ENCODE data around the gene LGALS9.
"Not testable (repeated sequence)": the region's sequence is repeated elsewhere in the genome, so short reads cannot be mapped to it uniquely, and the experiment has no call there.

The LGALS9 gene

GRCh38 chr17:27603880-27604794 is 26.9 kb upstream of the LGALS9 start:
- DNase-seq = no peak

- no peak for DNase-seq
These were observed 25.6 kb upstream of the LGALS9 start for GRCh38 chr17:27605409-27605808.

DNA sequence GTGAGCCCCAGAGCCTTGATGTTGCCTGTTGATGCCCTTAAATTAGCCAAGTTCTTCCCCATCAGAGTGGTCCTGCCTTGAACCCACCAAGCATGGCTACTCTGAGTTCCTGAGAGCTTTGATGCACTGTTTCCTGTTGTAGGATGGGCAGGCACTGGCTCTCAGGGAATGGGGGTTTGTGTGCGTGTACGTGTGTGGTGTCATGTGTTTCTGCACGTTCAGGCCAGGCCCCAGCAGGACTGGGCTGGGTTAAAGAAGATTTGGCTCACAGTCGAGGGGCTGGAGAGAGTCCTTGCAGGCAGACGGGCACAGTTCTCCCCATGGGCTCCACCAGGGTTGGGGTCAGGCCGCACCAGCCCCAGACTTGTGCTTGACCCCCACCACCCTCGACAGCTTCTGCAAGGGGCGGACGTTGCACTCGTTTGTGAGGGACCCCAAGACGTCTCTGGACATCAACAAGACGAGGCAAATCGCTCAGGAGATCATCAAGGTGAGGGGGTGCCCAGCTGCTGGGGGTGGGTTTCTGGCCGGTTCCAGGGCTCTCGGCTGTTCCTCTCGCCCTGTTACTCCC is 23.4 kb upstream of the LGALS9 start:
- DNase-seq = no peak

- DNase-seq = no peak
These were observed 22.4 kb upstream of the LGALS9 start for GRCh38 chr17:27608328-27609230.

GRCh38 chr17:27609611-27610303 is 21.2 kb upstream of the LGALS9 start:
- no peak for DNase-seq

- DNase-seq = no peak
These were observed 20.7 kb upstream of the LGALS9 start for GRCh38 chr17:27610304-27610677.

DNA sequence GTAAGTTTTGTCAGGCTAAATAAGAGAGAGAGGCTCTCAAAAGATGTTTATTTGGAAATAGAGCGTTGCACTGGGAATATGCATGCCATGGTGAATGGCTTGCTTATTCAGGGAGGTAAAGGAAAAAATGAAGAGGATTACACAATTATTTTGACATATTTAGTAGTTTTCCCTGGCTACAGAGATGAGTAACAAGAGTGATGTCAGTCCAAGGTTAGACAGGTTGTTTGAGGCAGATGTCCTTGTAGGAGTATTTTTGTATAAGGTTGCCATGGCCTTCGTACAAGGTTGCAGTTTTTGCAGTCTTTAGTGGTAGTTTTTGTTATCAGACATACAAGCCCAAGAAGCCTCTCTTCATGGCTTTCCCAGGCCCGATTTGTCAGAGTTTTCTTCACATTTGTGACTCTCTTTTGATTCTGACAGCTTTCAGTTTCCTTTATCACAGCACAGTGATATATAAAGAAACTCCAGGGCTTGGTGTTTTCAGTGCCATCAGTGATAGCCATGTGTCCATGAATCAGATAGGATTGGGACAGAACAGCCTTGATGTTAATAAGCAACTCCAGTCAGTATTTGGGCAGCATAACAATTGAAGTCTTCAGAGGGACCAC is 18.7 kb upstream of the LGALS9 start:
- DNase-seq = no peak

- DNase-seq = no peak
These were observed 17.6 kb upstream of the LGALS9 start for GRCh38 chr17:27613433-27613832.

- DNase-seq = no peak
These were observed 15.9 kb upstream of the LGALS9 start for GRCh38 chr17:27615121-27615520.

- no peak for DNase-seq
These were observed 14.6 kb upstream of the LGALS9 start for GRCh38 chr17:27616414-27616813.

GRCh38 chr17:27618417-27618816 is 12.6 kb upstream of the LGALS9 start:
- DNase-seq = no peak

- DNase-seq = no peak
These were observed 10.3 kb upstream of the LGALS9 start for GRCh38 chr17:27620721-27621120.

- DNase-seq = no peak
These were observed 9.5 kb upstream of the LGALS9 start for GRCh38 chr17:27621536-27621935.

DNA sequence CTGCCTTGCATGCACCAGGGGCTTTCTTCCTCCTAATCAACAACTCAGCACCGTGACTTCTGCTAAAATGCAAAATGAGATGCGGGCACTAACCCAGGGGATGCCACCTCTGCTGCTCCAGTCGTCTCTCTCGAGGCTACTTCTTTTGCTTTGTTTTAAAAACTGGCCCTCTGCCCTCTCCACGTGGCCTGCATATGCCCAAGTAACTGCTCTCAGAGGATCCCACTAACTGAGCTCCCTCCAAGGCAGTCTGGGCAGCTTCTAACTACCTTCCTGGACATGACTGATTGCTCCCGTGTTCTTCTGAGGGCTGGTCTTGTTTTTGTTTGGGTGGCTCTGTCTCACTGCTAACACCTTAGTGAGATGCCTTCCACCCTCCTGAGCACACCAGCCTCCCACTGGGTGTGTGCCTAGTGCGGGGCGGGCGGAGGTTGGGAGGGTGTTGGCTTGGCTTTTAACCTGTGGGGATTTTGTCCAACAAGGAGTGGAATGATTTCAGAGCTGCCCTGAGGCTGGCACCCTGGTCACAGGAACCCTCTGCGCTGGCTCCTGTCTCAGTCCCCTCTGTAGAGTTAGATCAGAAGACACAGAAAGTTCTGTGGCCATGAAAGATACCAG is 8.9 kb upstream of the LGALS9 start:
- DNase-seq = no peak

DNA sequence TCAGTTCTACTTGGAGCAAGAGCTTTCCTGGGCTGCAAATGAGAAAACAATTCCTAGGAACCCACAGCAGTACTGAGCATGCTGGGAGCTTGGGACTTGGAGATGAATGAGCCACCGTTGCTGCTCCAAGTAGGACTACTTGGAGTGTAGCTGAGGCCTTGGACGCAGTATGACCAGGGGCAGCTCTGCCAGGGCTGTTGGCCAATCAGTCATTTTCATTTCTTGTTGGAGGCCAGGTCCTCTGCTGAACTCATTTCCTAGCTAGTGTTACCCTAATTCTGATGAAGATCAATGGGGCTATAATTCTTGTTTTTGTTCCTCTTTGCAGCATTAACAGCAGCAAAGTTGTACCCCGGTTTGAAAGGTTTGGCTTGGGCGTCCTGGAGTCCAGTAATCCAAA is 8.0 kb upstream of the LGALS9 start:
- no peak for DNase-seq

GRCh38 chr17:27623614-27624013 is 7.4 kb upstream of the LGALS9 start:
- DNase-seq = no peak

- DNase-seq = no peak
These were observed 6.4 kb upstream of the LGALS9 start for GRCh38 chr17:27624539-27624938.

- DNase-seq = no peak
These were observed 5.1 kb upstream of the LGALS9 start for GRCh38 chr17:27625856-27626255.

GRCh38 chr17:27627514-27627913 is 3.5 kb upstream of the LGALS9 start:
- DNase-seq = no peak

- no peak for DNase-seq
These were observed 2.6 kb upstream of the LGALS9 start for GRCh38 chr17:27628376-27628775.

- not testable (repeated sequence) for DNase-seq
These were observed 1.7 kb upstream of the LGALS9 start for GRCh38 chr17:27629260-27629659.

- no peak for DNase-seq
These were observed 398 bp downstream of the LGALS9 start for GRCh38 chr17:27631411-27631760.
